H1 (cell line): ENCODE results near the gene OXSR1. TPM values are rescaled to one million over a fixed set of nuclear protein-coding genes. Genes with fewer than 3 reads are reported as not detected.

Source experiments
- BRCA1 ChIP-seq: IDR thresholded peaks from 2 replicates; pipeline ENCODE4 v1.6.1; 2012; ENCODE audit warnings: low read depth, low read length, improper control_type of control experiment
- CHD2 ChIP-seq: IDR thresholded peaks from 2 replicates; pipeline ENCODE4 v1.6.1; 2012; ENCODE audit warnings: low read length, improper control_type of control experiment
- CTBP2 ChIP-seq: IDR thresholded peaks from 2 replicates; pipeline ENCODE4 v1.7.0; 2011; ENCODE audit warnings: borderline replicate concordance, mild to moderate bottlenecking, moderate library complexity, mixed read lengths, low read length; ENCODE audit not compliant: insufficient read depth, insufficient read length
- POLR2AphosphoS5 ChIP-seq: IDR thresholded peaks from 2 replicates; pipeline ENCODE4 v1.6.1; 2011; ENCODE audit warnings: low read depth, low read length
- polyA plus RNA-seq, 7 experiments: library from polyadenylated mRNA; depleted of rRNA in 3 of 7; stranded (reverse) in 5 of 7; unstranded in 2 of 7; fragments of >200 nt in 5 of 7; fragments of 200-250 nt in 2 of 7; gene quantifications; 1 replicate in 5 of 7; 2 replicates in 1 of 7; 4 replicates in 1 of 7; pipeline versions ENCODE4 v1.2.1 to v1.2.3, GENCODE V29; 2011 to 2013; ENCODE audit warnings: missing spikeins in 2 of 7, mixed read lengths in 2 of 7
- total RNA-seq: library from RNA; stranded (reverse); fragmentation: NEBNext Ultra II Directional; extraction: Animal tissue kit (Norgen Biotek cat#: 25700); gene quantifications from 2 replicates; pipeline ENCODE4 v1.2.1, GENCODE V29; 2021

OXSR1 gene
- total and polyA plus RNA-seq, 2 of the 8 experiments (the other 6 are each of a cell fraction or from before 2014, with no cell fraction given) = 25.1 to 47.0 TPM

- no peak for TF ChIP-seq BRCA1
- TF ChIP-seq CHD2 = no peak
- no peak for TF ChIP-seq CTBP2
- TF ChIP-seq POLR2AphosphoS5 = no peak
These were observed 6.3 kb downstream of the OXSR1 start (continued) for GRCh38 chr3:38171622-38172021.
